Mucosa of stomach (tissue), 1 donor: ENCODE results near the gene GNB4.

Experiments used
- H3K27me3 ChIP-seq: one replicate; pipeline ENCODE4 v1.7.0; 2013; ENCODE audit warnings: mild to moderate bottlenecking, low read length; ENCODE audit not compliant: control insufficient read depth, insufficient read depth
- H3K36me3 ChIP-seq: one replicate; pipeline ENCODE4 v1.7.0; 2013; ENCODE audit warnings: low read length; ENCODE audit not compliant: control insufficient read depth, insufficient read depth
- H3K4me1 ChIP-seq: one replicate; pipeline ENCODE4 v1.7.0; 2013; ENCODE audit warnings: mild to moderate bottlenecking, low read length; ENCODE audit not compliant: control insufficient read depth, insufficient read depth
- H3K4me3 ChIP-seq: one replicate; pipeline ENCODE4 v1.7.0; 2013; ENCODE audit warnings: low read length
- H3K9ac ChIP-seq: one replicate; pipeline ENCODE4 v1.7.0; 2013; ENCODE audit warnings: mild to moderate bottlenecking, low read length, moderate library complexity
- H3K9me3 ChIP-seq: one replicate; pipeline ENCODE4 v1.7.0; 2013; ENCODE audit warnings: mild to moderate bottlenecking, low read length, moderate library complexity; ENCODE audit not compliant: control insufficient read depth
- donor health status: Pancreatic carcinoma.

Gene GNB4

GRCh38 chr3:179347345-179348194 is 103.7 kb downstream of the GNB4 start, which contains the start of gene MFN1:
MFN1 (plus strand) TSS chr3:179347709; CDS start chr3:179348852, 1,143 bp downstream.
- Histone ChIP-seq H3K36me3 (no peaks in the 10 kb centered on the region), H3K9me3 (no peaks in the 10 kb centered on the region), H3K4me3 (peak within 1 kb of the TSS; percentile 77), H3K9ac (peak within 1 kb of the TSS; percentile 81), H3K4me1 (peaks cover 10% of the 10 kb centered on the region), H3K27me3 (no peaks in the 10 kb centered on the region)
